ENCODE results near the gene SEPTIN14. TPM values are rescaled to one million over a fixed set of nuclear protein-coding genes. Genes with fewer than 3 reads are reported as not detected.
"Not testable (repeated sequence)": the region's sequence is repeated elsewhere in the genome, so short reads cannot be mapped to it uniquely, and the experiment has no call there.

SEPTIN14 gene
- total RNA-seq, 2 experiments from 2014 or later: not detected

DNA sequence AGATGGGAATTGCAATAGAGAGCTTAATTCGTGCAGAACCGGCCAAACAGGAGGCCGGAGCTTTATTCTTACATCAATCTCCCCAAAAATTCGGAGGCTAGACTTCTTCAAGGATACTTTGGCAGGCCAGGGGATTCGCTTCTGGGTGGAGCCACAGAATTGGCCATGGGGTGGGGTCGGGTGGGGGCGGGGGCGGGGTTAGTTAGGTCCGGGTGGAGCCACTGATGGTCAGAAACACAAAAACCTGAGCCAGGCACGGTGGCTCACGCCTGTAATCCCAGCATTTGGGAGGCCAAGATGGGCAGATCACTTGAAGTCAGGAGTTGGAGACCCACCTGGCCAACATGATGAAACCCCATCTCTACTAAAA, 87.5 kb downstream of the SEPTIN14 start:
- H3K4me1 Mint-ChIP-seq (ENCODE audit: low read depth): no peaks in the 10 kb centered on the region
- H3K9me3 Mint-ChIP-seq: no peaks in the 10 kb centered on the region
- intact Hi-C loops (cut with micrococcal nuclease): no loop called here
- no peak overlapping the region for H3K4me3 Mint-ChIP-seq
- DNase-seq: no peak
- CTCF ChIA-PET: no interaction called here
- no peaks in the 10 kb centered on the region for H3K36me3 Mint-ChIP-seq (ENCODE audit: low read depth)
- H3K27ac Mint-ChIP-seq: no peak overlapping the region
- H3K27me3 Mint-ChIP-seq (ENCODE audit: low read depth): no peaks in the 10 kb centered on the region

GRCh38 chr7:55774327-55775050, 88.1 kb downstream of the SEPTIN14 start:
- Mint-ChIP-seq H3K36me3 (ENCODE audit: low read depth) (no peaks in the 10 kb centered on the region), H3K27ac (no peak overlapping the region), H3K27me3 (ENCODE audit: low read depth) (no peaks in the 10 kb centered on the region), H3K4me1 (ENCODE audit: low read depth) (no peaks in the 10 kb centered on the region), H3K9me3 (no peaks in the 10 kb centered on the region), H3K4me3 (no peak overlapping the region)
- CTCF ChIA-PET: no interaction called here
- DNase-seq: no peak
- intact Hi-C loops (cut with micrococcal nuclease): no loop called here

- Mint-ChIP-seq H3K4me3 (no peak overlapping the region), H3K27ac (no peak overlapping the region), H3K27me3 (ENCODE audit: low read depth) (no peaks in the 10 kb centered on the region), H3K9me3 (no peaks in the 10 kb centered on the region), H3K36me3 (ENCODE audit: low read depth) (no peaks in the 10 kb centered on the region), H3K4me1 (ENCODE audit: low read depth) (no peaks in the 10 kb centered on the region)
- CTCF ChIA-PET: no interaction called here
- intact Hi-C loops (cut with micrococcal nuclease): no loop called here
- DNase-seq: no peak
Observed at GRCh38 chr7:55770778-55771177, 91.8 kb downstream of the SEPTIN14 start.

GRCh38 chr7:55753274-55753862, 109.2 kb downstream of the SEPTIN14 start:
- peak; percentile 8 for DNase-seq
- H3K4me1 Mint-ChIP-seq (ENCODE audit: low read depth); CTCF ChIA-PET; H3K9me3 Mint-ChIP-seq; H3K27me3 Mint-ChIP-seq (ENCODE audit: low read depth); intact Hi-C loops (cut with micrococcal nuclease); H3K4me3 Mint-ChIP-seq; H3K36me3 Mint-ChIP-seq (ENCODE audit: low read depth); H3K27ac Mint-ChIP-seq: not testable (repeated sequence)

- H3K4me1 Mint-ChIP-seq (ENCODE audit: low read depth); H3K36me3 Mint-ChIP-seq (ENCODE audit: low read depth); H3K27ac Mint-ChIP-seq; H3K27me3 Mint-ChIP-seq (ENCODE audit: low read depth); H3K9me3 Mint-ChIP-seq; DNase-seq; CTCF ChIA-PET; H3K4me3 Mint-ChIP-seq: not testable (repeated sequence)
- intact Hi-C loops (cut with micrococcal nuclease): loop anchor here (10.0 kb wide), 1 partner anchor 220 kb away; the partner anchor contains the start of gene NIPSNAP2
Observed at GRCh38 chr7:55744706-55745105, 117.8 kb downstream of the SEPTIN14 start.

Other genes with a start within 250 kb of the SEPTIN14 start
- 1 to 10 TPM; 1.5 to 2.6 TPM for gene ZNF713, start 24.7 kb upstream of the SEPTIN14 start, total RNA-seq
- 10 to 100 TPM; 17.3 to 18.7 TPM for gene MRPS17, start 89.1 kb upstream of the SEPTIN14 start, total RNA-seq
- gene NIPSNAP2, start 101.8 kb upstream of the SEPTIN14 start, total RNA-seq: 10 to 100 TPM; 57.3 to 57.6 TPM
- gene PSPH, start 188.7 kb upstream of the SEPTIN14 start, total RNA-seq: 10 to 100 TPM; 15.7 to 18.6 TPM
- gene CCT6A, start 189.0 kb upstream of the SEPTIN14 start, total RNA-seq: 100 to 1,000 TPM; 225 to 231 TPM
- 100 to 1,000 TPM; 143 to 159 TPM for gene SUMF2, start 201.5 kb upstream of the SEPTIN14 start, total RNA-seq
- gene PHKG1, start 230.2 kb upstream of the SEPTIN14 start, total RNA-seq: 1 to 10 TPM; 3.6 to 3.8 TPM
- gene CHCHD2, start 243.7 kb upstream of the SEPTIN14 start, total RNA-seq: 100 to 1,000 TPM; 793 TPM